HCT116 (cell line): Measurements from ENCODE around the gene ADAMTS6. TPM values are rescaled to one million over a fixed set of nuclear protein-coding genes. Genes with fewer than 3 reads are reported as not detected.

Experiments used
- ATAC-seq: fragments of 200-7000 bp; cut with Tn5 transposase; 2 replicates; pipeline ENCODE4 v1.9.1; 2020; ENCODE audit warnings: mild to moderate bottlenecking, moderate library complexity
- BruUV-seq: library from RNA; stranded (reverse); fragments of 400-500 nt; replicated peaks from 2 replicates; lab custom pipeline; 2021; lab: Mats Ljungman, UMichigan
- CTCF ChIA-PET: fragments of 300-600 bp; sonication (Branson Sonifier 250); formaldehyde crosslinking; loops from one replicate; lab custom pipeline; 2021; ENCODE audit warnings: antibody characterized with exemption; lab: Charles Lee
- POLR2A ChIA-PET: fragments of 300-600, 350-600 bp; sonication (Branson Sonifier 250); formaldehyde crosslinking; loops from one replicate; lab custom pipeline; 2021; ENCODE audit warnings: antibody characterized with exemption; lab: Charles Lee
- RAD21 ChIA-PET, 2 experiments: fragments of 300-600 bp; sonication (Branson Sonifier 250); formaldehyde crosslinking; loops; one replicate each; lab custom pipeline; 2023; ENCODE audit warnings: low total read pairs in 2 of 2; ENCODE audit not compliant: uncharacterized antibody in 2 of 2, unreplicated experiment in 2 of 2, low non-redundant PET in 1 of 2; lab: Charles Lee
- DNase-seq: peaks from one replicate; pipeline ENCODE4 v3.0.0-alpha.2; 2010; ENCODE audit warnings: low read depth, low spot score
- H2AFZ ChIP-seq: fragments of 200-600 bp; shearing (Covaris generic), sonication (generic); 2 replicates; pipeline ENCODE4 v1.6.1; 2017; ENCODE audit warnings: low read depth, mixed run types, mixed read lengths, antibody characterized with exemption, low read length; ENCODE audit not compliant: poor library complexity, severe bottlenecking
- H3K27ac ChIP-seq: 2 replicates; pipeline ENCODE4 v1.5.1; 2012; ENCODE audit warnings: low read depth, low read length
- H3K27me3 ChIP-seq: fragments of 200-600 bp; sonication (generic); 2 replicates; pipeline ENCODE4 v1.6.1; 2016; ENCODE audit warnings: mixed run types, low read length, mixed read lengths; ENCODE audit not compliant: insufficient read depth
- H3K36me3 ChIP-seq, 2 experiments: fragments of 200-500 bp in 1 of 2; fragments of 200-600 bp in 1 of 2; sonication (Bioruptor generic) in 1 of 2; sonication (generic) in 1 of 2; 2 replicates each; pipeline versions ENCODE4 v1.5.1 to v1.6.1; 2014 to 2016; ENCODE audit warnings: low read length in 2 of 2, inconsistent platforms in 1 of 2, mixed read lengths in 1 of 2, mixed run types in 1 of 2; ENCODE audit not compliant: insufficient read depth in 2 of 2, control insufficient read depth in 1 of 2
- H3K4me1 ChIP-seq, 2 experiments: fragments of 200-600 bp in 1 of 2; sonication (generic) in 1 of 2; 2 replicates each; pipeline versions ENCODE4 v1.5.1 to v1.6.1; 2012 to 2017; ENCODE audit warnings: low read length in 2 of 2, inconsistent platforms in 1 of 2, mild to moderate bottlenecking in 1 of 2, mixed read lengths in 1 of 2, mixed run types in 1 of 2, moderate library complexity in 1 of 2; ENCODE audit not compliant: insufficient read depth in 2 of 2, control insufficient read depth in 1 of 2
- H3K4me2 ChIP-seq: fragments of 200-600 bp; sonication (generic); 2 replicates; pipeline ENCODE4 v1.6.1; 2017; ENCODE audit warnings: mixed run types, low read length, mixed read lengths
- H3K4me3 ChIP-seq, 2 experiments: fragments of 200-600 bp in 1 of 2; sonication (generic) in 1 of 2; replicated peaks in 1 of 2; 2 replicates each; pipeline ENCODE4 v1.5.1; 2011 to 2016; ENCODE audit warnings: low read length in 2 of 2, control low read depth in 1 of 2, low read depth in 1 of 2, mild to moderate bottlenecking in 1 of 2, mixed read lengths in 1 of 2, mixed run types in 1 of 2
- H3K79me2 ChIP-seq: fragments of 200-600 bp; sonication (generic); 2 replicates; pipeline ENCODE4 v1.6.1; 2017; ENCODE audit warnings: mild to moderate bottlenecking, mixed run types, low read length, moderate library complexity, mixed read lengths; ENCODE audit not compliant: insufficient read depth
- H3K9ac ChIP-seq: fragments of 200-600 bp; sonication (generic); 2 replicates; pipeline ENCODE4 v1.6.1; 2016; ENCODE audit warnings: low read length, mixed read lengths
- H3K9me2 ChIP-seq: fragments of 200-600 bp; sonication (generic), shearing (Covaris generic); 2 replicates; pipeline ENCODE4 v1.6.1; 2017; ENCODE audit warnings: mixed run types, mild to moderate bottlenecking, moderate library complexity; ENCODE audit not compliant: insufficient read depth
- H3K9me3 ChIP-seq, 2 experiments: fragments of 200-500 bp in 1 of 2; fragments of 200-600 bp in 1 of 2; sonication (Bioruptor generic) in 1 of 2; sonication (generic) in 1 of 2; 2 replicates each; pipeline ENCODE4 v1.6.1; 2014 to 2017; ENCODE audit warnings: low read length in 2 of 2, mixed read lengths in 2 of 2, inconsistent platforms in 1 of 2, low read depth in 1 of 2, mild to moderate bottlenecking in 1 of 2, mixed run types in 1 of 2, moderate library complexity in 1 of 2; ENCODE audit not compliant: control insufficient read depth in 1 of 2, insufficient read depth in 1 of 2
- H4K20me1 ChIP-seq: fragments of 200-600 bp; sonication (generic), shearing (Covaris generic); 2 replicates; pipeline ENCODE4 v1.6.1; 2017; ENCODE audit warnings: mixed run types, mild to moderate bottlenecking, moderate library complexity; ENCODE audit not compliant: insufficient read depth
- CEBPB ChIP-seq: IDR thresholded peaks from 2 replicates; pipeline ENCODE4 v1.6.1; 2012; ENCODE audit warnings: low read depth
- EGR1 ChIP-seq: IDR thresholded peaks from 2 replicates; pipeline ENCODE4 v1.6.1; 2012; ENCODE audit warnings: low read depth
- EZH2 ChIP-seq: fragments of 200-600 bp; sonication (generic); IDR thresholded peaks from 2 replicates; pipeline ENCODE4 v1.6.1; 2017; ENCODE audit warnings: antibody characterized with exemption, mixed run types
- EZH2phosphoT487 ChIP-seq: fragments of 200-600 bp; IDR thresholded peaks from 2 replicates; pipeline ENCODE4 v1.6.1; 2018; ENCODE audit warnings: antibody characterized with exemption, borderline replicate concordance
- FOSL1 ChIP-seq: IDR thresholded peaks from 2 replicates; pipeline ENCODE4 v1.6.1; 2012; ENCODE audit warnings: low read depth
- JUND ChIP-seq: IDR thresholded peaks from 2 replicates; pipeline ENCODE4 v1.6.1; 2012
- POLR2A ChIP-seq: IDR thresholded peaks from 2 replicates; pipeline ENCODE4 v1.7.0; 2011; ENCODE audit warnings: borderline replicate concordance; ENCODE audit not compliant: insufficient read depth, insufficient read length; ENCODE audit errors: extremely low read depth
- POLR2AphosphoS5 ChIP-seq: IDR thresholded peaks from 2 replicates; pipeline ENCODE4 v1.6.1; 2011; ENCODE audit warnings: mild to moderate bottlenecking, low read depth, low read length, moderate library complexity
- SIN3A ChIP-seq: IDR thresholded peaks from 2 replicates; pipeline ENCODE4 v1.6.1; 2012; ENCODE audit warnings: low read depth
- TCF7L2 ChIP-seq: IDR thresholded peaks from 2 replicates; pipeline ENCODE4 v1.7.0; 2011; ENCODE audit warnings: borderline replicate concordance, inconsistent platforms; ENCODE audit not compliant: insufficient read depth, insufficient read length; ENCODE audit errors: extremely low read depth
- YY1 ChIP-seq: IDR thresholded peaks from 2 replicates; pipeline ENCODE4 v1.6.1; 2011; ENCODE audit warnings: low read length, low read depth, moderate library complexity, mild to moderate bottlenecking; ENCODE audit not compliant: insufficient replicate concordance; ENCODE audit errors: extremely low read depth
- ZFX ChIP-seq: fragments of 450-650 bp; IDR thresholded peaks from 2 replicates; pipeline ENCODE4 v1.6.1; 2017
- ZNF274 ChIP-seq: fragments of 200-500 bp; sonication (Bioruptor generic); IDR thresholded peaks from 2 replicates; pipeline ENCODE4 v1.6.1; 2014; ENCODE audit warnings: mild to moderate bottlenecking, low read depth, low read length, inconsistent platforms
- intact Hi-C: fragments of 100-400 bp; cut with micrococcal nuclease; formaldehyde crosslinking; loops from 2 replicates; pipeline ENCODE4 v1.10.0; 2022
- total RNA-seq: library from RNA; stranded (reverse); gene quantifications from one replicate; pipeline ENCODE4 v1.2.1, GENCODE V29; 2021; ENCODE audit not compliant: unreplicated experiment
- TF ChIP-seq, protein P1 (sequence below), 3 experiments: fragments of 200-600 bp in 1 of 3; sonication (generic) in 1 of 3; IDR thresholded peaks in 2 of 3; conservative IDR thresholded peaks in 1 of 3; 2 replicates each; pipeline ENCODE4 v1.5.1; 2012 to 2017; ENCODE audit warnings: low read depth in 2 of 3, low read length in 2 of 3, antibody characterized with exemption in 1 of 3, borderline replicate concordance in 1 of 3, control low read depth in 1 of 3, mild to moderate bottlenecking in 1 of 3, mixed read lengths in 1 of 3, mixed run types in 1 of 3, moderate library complexity in 1 of 3; ENCODE audit not compliant: insufficient read depth in 1 of 3
- TF ChIP-seq, protein P2 (sequence below): IDR thresholded peaks from 2 replicates; pipeline ENCODE4 v1.6.1; 2012
- TF ChIP-seq, protein P3 (sequence below): IDR thresholded peaks from 2 replicates; pipeline ENCODE4 v1.6.1; 2012; ENCODE audit warnings: low read depth

ADAMTS6 gene
- total RNA-seq, 1 experiment from 2014 or later = 0.93 TPM

DNA sequence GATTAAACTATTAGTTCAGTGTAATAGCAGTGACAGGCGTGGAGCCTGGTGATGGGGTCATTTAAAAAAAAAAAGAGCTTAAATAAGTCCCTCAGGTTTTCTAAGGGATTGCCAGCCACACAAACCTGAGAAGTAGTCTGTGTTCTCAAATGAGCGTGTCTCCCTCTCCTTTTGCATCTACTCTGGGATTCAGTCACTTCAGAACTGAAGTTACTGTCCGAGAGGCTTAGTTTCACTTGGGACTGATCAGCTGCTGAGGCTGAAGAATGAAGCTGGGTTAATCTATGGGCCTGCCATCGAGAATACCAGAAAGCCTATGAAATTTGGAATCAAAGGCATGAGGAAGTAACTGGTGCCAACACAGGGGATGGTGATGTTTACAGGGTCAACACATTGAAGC, 310.1 kb downstream of the ADAMTS6 start:
- no TSS peak for BruUV-seq
- TF ChIP-seq ZFX (no peak), SIN3A (no peak), JUND (no peak), TCF7L2 (no peak), POLR2AphosphoS5 (no peak), CEBPB (no peak), EGR1 (no peak), EZH2 (no peak), FOSL1 (no peak), YY1 (no peak), POLR2A (no peak), EZH2phosphoT487 (no peak), ZNF274 (no peak)
- TF ChIP-seq, protein P1, sequence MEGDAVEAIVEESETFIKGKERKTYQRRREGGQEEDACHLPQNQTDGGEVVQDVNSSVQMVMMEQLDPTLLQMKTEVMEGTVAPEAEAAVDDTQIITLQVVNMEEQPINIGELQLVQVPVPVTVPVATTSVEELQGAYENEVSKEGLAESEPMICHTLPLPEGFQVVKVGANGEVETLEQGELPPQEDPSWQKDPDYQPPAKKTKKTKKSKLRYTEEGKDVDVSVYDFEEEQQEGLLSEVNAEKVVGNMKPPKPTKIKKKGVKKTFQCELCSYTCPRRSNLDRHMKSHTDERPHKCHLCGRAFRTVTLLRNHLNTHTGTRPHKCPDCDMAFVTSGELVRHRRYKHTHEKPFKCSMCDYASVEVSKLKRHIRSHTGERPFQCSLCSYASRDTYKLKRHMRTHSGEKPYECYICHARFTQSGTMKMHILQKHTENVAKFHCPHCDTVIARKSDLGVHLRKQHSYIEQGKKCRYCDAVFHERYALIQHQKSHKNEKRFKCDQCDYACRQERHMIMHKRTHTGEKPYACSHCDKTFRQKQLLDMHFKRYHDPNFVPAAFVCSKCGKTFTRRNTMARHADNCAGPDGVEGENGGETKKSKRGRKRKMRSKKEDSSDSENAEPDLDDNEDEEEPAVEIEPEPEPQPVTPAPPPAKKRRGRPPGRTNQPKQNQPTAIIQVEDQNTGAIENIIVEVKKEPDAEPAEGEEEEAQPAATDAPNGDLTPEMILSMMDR (IDR thresholded peaks at IDR 0.05 in 2 of 3, conservative IDR thresholded peaks at IDR 0.05 in 1 of 3; ENCODE audit: borderline replicate concordance in 1 of 3, insufficient read depth in 1 of 3, low read depth in 2 of 3, low read length in 2 of 3) = no peak
- TF ChIP-seq, protein P2, sequence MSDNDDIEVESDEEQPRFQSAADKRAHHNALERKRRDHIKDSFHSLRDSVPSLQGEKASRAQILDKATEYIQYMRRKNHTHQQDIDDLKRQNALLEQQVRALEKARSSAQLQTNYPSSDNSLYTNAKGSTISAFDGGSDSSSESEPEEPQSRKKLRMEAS = no peak
- TF ChIP-seq, protein P3, sequence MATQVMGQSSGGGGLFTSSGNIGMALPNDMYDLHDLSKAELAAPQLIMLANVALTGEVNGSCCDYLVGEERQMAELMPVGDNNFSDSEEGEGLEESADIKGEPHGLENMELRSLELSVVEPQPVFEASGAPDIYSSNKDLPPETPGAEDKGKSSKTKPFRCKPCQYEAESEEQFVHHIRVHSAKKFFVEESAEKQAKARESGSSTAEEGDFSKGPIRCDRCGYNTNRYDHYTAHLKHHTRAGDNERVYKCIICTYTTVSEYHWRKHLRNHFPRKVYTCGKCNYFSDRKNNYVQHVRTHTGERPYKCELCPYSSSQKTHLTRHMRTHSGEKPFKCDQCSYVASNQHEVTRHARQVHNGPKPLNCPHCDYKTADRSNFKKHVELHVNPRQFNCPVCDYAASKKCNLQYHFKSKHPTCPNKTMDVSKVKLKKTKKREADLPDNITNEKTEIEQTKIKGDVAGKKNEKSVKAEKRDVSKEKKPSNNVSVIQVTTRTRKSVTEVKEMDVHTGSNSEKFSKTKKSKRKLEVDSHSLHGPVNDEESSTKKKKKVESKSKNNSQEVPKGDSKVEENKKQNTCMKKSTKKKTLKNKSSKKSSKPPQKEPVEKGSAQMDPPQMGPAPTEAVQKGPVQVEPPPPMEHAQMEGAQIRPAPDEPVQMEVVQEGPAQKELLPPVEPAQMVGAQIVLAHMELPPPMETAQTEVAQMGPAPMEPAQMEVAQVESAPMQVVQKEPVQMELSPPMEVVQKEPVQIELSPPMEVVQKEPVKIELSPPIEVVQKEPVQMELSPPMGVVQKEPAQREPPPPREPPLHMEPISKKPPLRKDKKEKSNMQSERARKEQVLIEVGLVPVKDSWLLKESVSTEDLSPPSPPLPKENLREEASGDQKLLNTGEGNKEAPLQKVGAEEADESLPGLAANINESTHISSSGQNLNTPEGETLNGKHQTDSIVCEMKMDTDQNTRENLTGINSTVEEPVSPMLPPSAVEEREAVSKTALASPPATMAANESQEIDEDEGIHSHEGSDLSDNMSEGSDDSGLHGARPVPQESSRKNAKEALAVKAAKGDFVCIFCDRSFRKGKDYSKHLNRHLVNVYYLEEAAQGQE = no peak
- Histone ChIP-seq H2AFZ (no peak overlapping the region), H3K4me1 (no peaks in the 10 kb centered on the region), H3K4me3 (no peak overlapping the region), H3K4me2 (no peak overlapping the region), H3K79me2 (no peaks in the 10 kb centered on the region), H3K27ac (no peak overlapping the region), H3K36me3 (no peaks in the 10 kb centered on the region), H3K9ac (no peak overlapping the region), H3K27me3 (no peaks in the 10 kb centered on the region), H4K20me1 (no peaks in the 10 kb centered on the region), H3K9me2 (no peaks in the 10 kb centered on the region), H3K9me3 (no peaks in the 10 kb centered on the region)
- intact Hi-C loops = no loop called here
- CTCF ChIA-PET = no interaction called here
- no peak for DNase-seq
- POLR2A ChIA-PET = no interaction called here
- RAD21 ChIA-PET = no interaction called here
- ATAC-seq = no peak
